Astrocyte (in vitro differentiated cells and primary cell): ENCODE data around the gene SLC35G6. TPM values are rescaled to one million over a fixed set of nuclear protein-coding genes. Genes with fewer than 3 reads are reported as not detected.

Experiments
- DNase-seq: peaks from one replicate; pipeline ENCODE4 v3.0.0-alpha.2; 2010; ENCODE audit warnings: low read depth
- FAIRE-seq: peaks from 2 replicates; lab custom pipeline; 2011; peaks lifted over from hg19 to GRCh38; lab: Jason Lieb, UNC
- H2AFZ ChIP-seq: 2 replicates; pipeline ENCODE4 v1.6.0; 2012; ENCODE audit warnings: low read depth, low read length, inconsistent platforms
- H3K27ac ChIP-seq: 2 replicates; pipeline ENCODE4 v1.5.1; 2011; ENCODE audit warnings: low read depth, low read length, inconsistent platforms
- H3K27me3 ChIP-seq: 2 replicates; pipeline ENCODE4 v1.6.0; 2011; ENCODE audit warnings: low read length, inconsistent platforms; ENCODE audit not compliant: insufficient read depth
- H3K36me3 ChIP-seq: 2 replicates; pipeline ENCODE4 v1.5.1; 2011; ENCODE audit warnings: low read length, inconsistent platforms; ENCODE audit not compliant: insufficient read depth
- H3K4me1 ChIP-seq: 2 replicates; pipeline ENCODE4 v1.5.1; 2011; ENCODE audit warnings: low read length, inconsistent platforms; ENCODE audit not compliant: insufficient read depth
- H3K4me2 ChIP-seq: 2 replicates; pipeline ENCODE4 v1.6.0; 2012; ENCODE audit warnings: low read length, inconsistent platforms
- H3K4me3 ChIP-seq: 2 replicates; pipeline ENCODE4 v1.5.1; 2011; ENCODE audit warnings: low read depth, mild to moderate bottlenecking, low read length, inconsistent platforms; ENCODE audit not compliant: insufficient read depth
- H3K79me2 ChIP-seq: 2 replicates; pipeline ENCODE4 v1.6.0; 2012; ENCODE audit warnings: mild to moderate bottlenecking, low read length, inconsistent platforms; ENCODE audit not compliant: insufficient read depth
- H3K9ac ChIP-seq: 2 replicates; pipeline ENCODE4 v1.6.0; 2012; ENCODE audit warnings: mild to moderate bottlenecking, low read length, inconsistent platforms
- H3K9me3 ChIP-seq: 2 replicates; pipeline ENCODE4 v1.5.1; 2012; ENCODE audit warnings: low read depth, mild to moderate bottlenecking, low read length, inconsistent platforms; ENCODE audit not compliant: insufficient read depth
- H4K20me1 ChIP-seq: 2 replicates; pipeline ENCODE4 v1.6.0; 2012; ENCODE audit warnings: low read length, inconsistent platforms; ENCODE audit not compliant: insufficient read depth
- H3K27ac Mint-ChIP-seq: one replicate; pipeline ENCODE4 v1.8.0; 2021; ENCODE audit warnings: mild to moderate bottlenecking, mixed read lengths; ENCODE audit not compliant: unreplicated experiment
- H3K27me3 Mint-ChIP-seq: one replicate; pipeline ENCODE4 v1.8.0; 2021; ENCODE audit warnings: low read depth, mixed read lengths; ENCODE audit not compliant: unreplicated experiment
- H3K36me3 Mint-ChIP-seq: one replicate; pipeline ENCODE4 v1.8.0; 2021; ENCODE audit warnings: low read depth, mixed read lengths; ENCODE audit not compliant: unreplicated experiment
- H3K4me1 Mint-ChIP-seq: one replicate; pipeline ENCODE4 v1.8.0; 2021; ENCODE audit warnings: low read depth, mixed read lengths; ENCODE audit not compliant: unreplicated experiment
- H3K4me3 Mint-ChIP-seq: one replicate; pipeline ENCODE4 v1.8.0; 2021; ENCODE audit warnings: mild to moderate bottlenecking, moderate library complexity, mixed read lengths; ENCODE audit not compliant: unreplicated experiment
- H3K9me3 Mint-ChIP-seq: one replicate; pipeline ENCODE4 v1.8.0; 2021; ENCODE audit warnings: mild to moderate bottlenecking, mixed read lengths; ENCODE audit not compliant: unreplicated experiment
- CTCF ChIP-seq: IDR thresholded peaks from 2 replicates; pipeline ENCODE4 v1.5.1; 2011; ENCODE audit warnings: low read depth, mild to moderate bottlenecking, inconsistent platforms, low read length, moderate library complexity; ENCODE audit not compliant: insufficient read depth
- EZH2 ChIP-seq: IDR thresholded peaks from 2 replicates; pipeline ENCODE4 v1.6.1; 2012; ENCODE audit warnings: mild to moderate bottlenecking, low read length, inconsistent platforms; ENCODE audit not compliant: insufficient read depth
- total RNA-seq: library from RNA; stranded (reverse); gene quantifications from 2 replicates; pipeline ENCODE4 v1.2.1, GENCODE V29; 2021

The SLC35G6 gene
- total RNA-seq, 1 donor from 2014 or later, result not detected

- H3K9ac ChIP-seq, result peak overlapping the region; percentile 95
- H2AFZ ChIP-seq, result no peak overlapping the region
- Mint-ChIP-seq H3K36me3 (peaks cover 3% of the 10 kb centered on the region), H3K4me3 (peak overlapping the region; percentile 99), H3K27me3 (no peaks in the 10 kb centered on the region), H3K27ac (peak overlapping the region; percentile 100), H3K4me1 (peaks cover 40% of the 10 kb centered on the region), H3K9me3 (no peaks in the 10 kb centered on the region)
- FAIRE-seq (no peak), DNase-seq (no peak)
- H3K4me2 ChIP-seq, result peak overlapping the region; percentile 95
- TF ChIP-seq CTCF (no peak), EZH2 (no peak)
- H3K9me3 ChIP-seq, result no peaks in the 10 kb centered on the region
- H3K27ac ChIP-seq, result peak overlapping the region; percentile 74
- peaks cover 56% of the 10 kb centered on the region for H3K79me2 ChIP-seq
- H3K4me1 ChIP-seq, result peaks cover 24% of the 10 kb centered on the region
- H3K36me3 ChIP-seq, result peaks cover 2% of the 10 kb centered on the region
- H4K20me1 ChIP-seq, result peaks cover 48% of the 10 kb centered on the region
- no peaks in the 10 kb centered on the region for H3K27me3 ChIP-seq
- H3K4me3 ChIP-seq, result peak overlapping the region; percentile 95
These were observed 3.7 kb downstream of the SLC35G6 start for GRCh38 chr17:7484919-7485377.

GRCh38 chr17:7486181-7486580 lies 4.9 kb downstream of the SLC35G6 start:
- Histone ChIP-seq H3K9me3 (no peaks in the 10 kb centered on the region), H4K20me1 (peaks cover 60% of the 10 kb centered on the region), H3K27me3 (no peaks in the 10 kb centered on the region), H3K36me3 (peaks cover 4% of the 10 kb centered on the region), H3K4me1 (peaks cover 21% of the 10 kb centered on the region), H3K4me3 (peak overlapping the region; percentile 95), H3K27ac (no peak overlapping the region), H2AFZ (no peak overlapping the region), H3K4me2 (peak overlapping the region; percentile 95), H3K79me2 (peaks cover 65% of the 10 kb centered on the region), H3K9ac (peak overlapping the region; percentile 60)
- DNase-seq (peak; percentile 31), FAIRE-seq (no peak)
- H3K4me3 Mint-ChIP-seq, result peak overlapping the region; percentile 99
- no peaks in the 10 kb centered on the region for H3K27me3 Mint-ChIP-seq
- peak overlapping the region; percentile 84 for H3K27ac Mint-ChIP-seq
- no peaks in the 10 kb centered on the region for H3K9me3 Mint-ChIP-seq
- peaks cover 37% of the 10 kb centered on the region for H3K4me1 Mint-ChIP-seq
- TF ChIP-seq CTCF, result no peak
- TF ChIP-seq EZH2, result no peak
- peaks cover 3% of the 10 kb centered on the region for H3K36me3 Mint-ChIP-seq

- Mint-ChIP-seq H3K9me3 (no peaks in the 10 kb centered on the region), H3K27me3 (no peaks in the 10 kb centered on the region), H3K4me1 (peaks cover 35% of the 10 kb centered on the region), H3K27ac (no peak overlapping the region), H3K36me3 (peaks cover 10% of the 10 kb centered on the region), H3K4me3 (peak overlapping the region; percentile 52)
- no peak overlapping the region for H2AFZ ChIP-seq
- H3K4me3 ChIP-seq, result no peak overlapping the region
- H3K4me1 ChIP-seq, result peaks cover 14% of the 10 kb centered on the region
- peaks cover 96% of the 10 kb centered on the region for H4K20me1 ChIP-seq
- H3K27me3 ChIP-seq, result no peaks in the 10 kb centered on the region
- H3K27ac ChIP-seq, result no peak overlapping the region
- FAIRE-seq, result no peak
- TF ChIP-seq CTCF, result no peak
- H3K9me3 ChIP-seq, result no peaks in the 10 kb centered on the region
- H3K9ac ChIP-seq, result no peak overlapping the region
- peaks cover 99% of the 10 kb centered on the region for H3K79me2 ChIP-seq
- DNase-seq, result no peak
- peaks cover 9% of the 10 kb centered on the region for H3K36me3 ChIP-seq
- no peak overlapping the region for H3K4me2 ChIP-seq
These were observed 8.9 kb downstream of the SLC35G6 start for GRCh38 chr17:7490144-7490543.
